GM19397 (cell line): Measurements from ENCODE around the gene KRTAP2-2.
"Not testable (repeated sequence)": the region's sequence is repeated elsewhere in the genome, so short reads cannot be mapped to it uniquely, and the experiment has no call there.

Experiments used
- ATAC-seq: cut with Tn5 transposase; IDR thresholded peaks from one replicate; pipeline ENCODE4 v1.9.1; 2021; ENCODE audit warnings: mild to moderate bottlenecking, moderate library complexity; ENCODE audit not compliant: unreplicated experiment

Gene KRTAP2-2

DNA sequence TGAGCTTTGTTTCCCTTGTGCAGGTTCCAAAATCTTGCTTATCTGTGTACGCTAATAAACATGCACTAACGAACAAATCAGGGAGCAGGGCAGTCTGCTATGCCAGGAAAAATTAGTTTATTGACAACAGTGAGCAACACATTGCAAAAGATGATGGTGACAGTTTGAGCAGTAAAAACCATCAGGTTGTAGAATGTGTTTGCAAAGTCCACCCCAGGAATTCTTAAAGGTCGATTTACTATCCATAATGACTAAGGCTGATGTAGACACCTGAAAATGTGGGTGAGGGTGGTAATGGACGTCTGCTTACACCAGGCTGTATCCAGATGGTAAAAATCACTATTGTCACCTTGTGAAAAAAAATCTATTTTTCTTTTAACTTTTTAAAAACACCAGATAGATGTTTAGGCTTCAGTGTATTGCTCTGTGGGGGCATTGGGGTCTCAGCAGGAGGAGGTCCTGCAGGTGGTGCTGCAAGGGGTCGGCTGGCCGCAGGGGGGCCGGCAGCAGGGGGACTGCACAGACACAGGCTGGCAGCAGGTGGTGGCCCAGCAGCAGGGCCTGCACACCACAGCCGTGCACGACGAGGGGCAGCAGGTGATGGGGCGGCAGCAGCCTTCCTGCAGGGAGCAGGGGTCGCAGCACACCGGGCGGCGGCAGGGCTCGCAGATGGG is 10.1 kb upstream of the KRTAP2-2 start:
- ATAC-seq, result not testable (repeated sequence)

DNA sequence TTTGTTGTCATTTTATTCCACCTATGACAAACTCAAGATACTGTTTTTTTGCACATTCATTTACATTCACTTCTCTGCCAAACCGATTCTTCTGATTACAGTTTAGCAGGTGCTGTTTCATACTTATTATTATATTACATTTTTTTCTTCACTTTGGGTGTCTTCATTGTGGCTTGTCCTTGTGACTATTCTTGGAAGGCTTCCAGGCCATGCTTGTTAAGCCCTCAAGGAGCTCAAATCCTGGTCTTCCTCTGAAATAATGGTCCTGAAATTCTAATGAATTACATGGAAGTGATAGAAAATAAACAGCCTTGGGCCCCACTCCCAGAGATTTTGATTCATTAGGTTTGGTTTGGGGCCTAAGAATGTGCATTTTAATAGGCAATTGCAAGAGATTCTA is 9.3 kb upstream of the KRTAP2-2 start:
- no peak for ATAC-seq

DNA sequence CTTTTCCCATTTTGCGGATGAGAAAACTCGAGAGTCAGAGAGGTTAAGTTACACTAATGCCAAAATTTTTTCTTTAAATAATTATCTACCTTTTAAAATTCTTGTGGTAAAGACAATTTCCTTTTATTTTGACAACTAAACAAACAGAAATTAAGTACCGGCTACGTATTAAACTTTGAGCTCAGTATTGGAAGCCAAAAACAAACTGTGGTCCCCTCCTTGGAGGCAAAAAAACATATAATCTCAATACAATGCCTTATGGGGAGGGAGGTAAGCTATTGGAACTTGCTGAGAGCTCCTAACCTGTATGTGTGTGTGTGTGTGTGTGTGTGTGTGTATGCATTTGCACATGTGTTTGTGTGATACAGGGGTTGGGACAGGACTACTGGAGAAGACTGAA is 8.4 kb upstream of the KRTAP2-2 start:
- no peak for ATAC-seq

DNA sequence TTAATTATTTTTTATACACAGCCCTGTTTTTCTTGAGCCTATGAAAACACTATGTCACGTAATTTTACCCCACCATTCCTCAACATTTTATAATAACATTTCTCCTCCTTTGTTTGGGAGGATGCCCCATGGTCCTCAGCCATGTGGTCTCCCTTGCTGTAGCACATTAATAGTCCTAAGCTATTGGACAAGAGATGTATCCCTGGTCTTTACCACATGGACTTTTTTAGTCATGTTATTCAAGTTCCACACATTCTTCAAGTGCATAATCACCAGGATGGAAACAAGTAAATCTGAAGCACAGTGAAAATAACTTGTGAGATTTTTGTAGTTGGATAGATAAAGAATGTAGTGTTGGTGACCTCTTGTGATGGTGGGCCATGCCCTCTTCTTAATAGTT is 6.9 kb upstream of the KRTAP2-2 start:
- ATAC-seq, result no peak

DNA sequence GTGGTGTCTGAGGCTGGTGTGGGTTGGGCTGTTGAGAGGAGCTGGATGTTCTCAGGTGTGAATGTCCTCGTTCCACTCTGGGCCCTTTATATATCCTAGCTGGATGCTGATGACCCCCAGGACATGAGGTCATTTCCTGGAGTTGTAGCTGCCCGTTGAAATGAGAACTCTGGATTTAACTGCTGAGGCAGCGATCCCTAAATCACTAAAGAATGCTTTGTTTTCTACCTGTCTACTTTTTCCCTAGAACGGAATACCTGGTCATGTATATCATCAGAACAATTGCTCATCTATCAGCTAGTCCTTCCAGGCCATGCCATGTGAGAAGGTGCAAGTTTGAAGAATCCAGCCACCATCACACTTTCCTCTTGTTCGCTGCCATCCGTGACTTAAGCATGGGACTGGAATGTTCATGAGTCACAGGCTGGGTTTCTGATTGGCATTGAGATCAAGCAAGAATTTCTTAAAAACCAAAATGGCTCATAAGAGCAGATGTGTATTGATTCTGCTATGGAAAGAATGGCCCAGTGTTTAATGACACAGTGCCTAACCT is 5.1 kb upstream of the KRTAP2-2 start, which contains the start of gene KRTAP2-3:
Gene KRTAP2-3 (minus strand): TSS at position 63 of the 553 bp plus-strand sequence. CDS start 64 bp downstream, outside the sequence.
- ATAC-seq, result no peak

DNA sequence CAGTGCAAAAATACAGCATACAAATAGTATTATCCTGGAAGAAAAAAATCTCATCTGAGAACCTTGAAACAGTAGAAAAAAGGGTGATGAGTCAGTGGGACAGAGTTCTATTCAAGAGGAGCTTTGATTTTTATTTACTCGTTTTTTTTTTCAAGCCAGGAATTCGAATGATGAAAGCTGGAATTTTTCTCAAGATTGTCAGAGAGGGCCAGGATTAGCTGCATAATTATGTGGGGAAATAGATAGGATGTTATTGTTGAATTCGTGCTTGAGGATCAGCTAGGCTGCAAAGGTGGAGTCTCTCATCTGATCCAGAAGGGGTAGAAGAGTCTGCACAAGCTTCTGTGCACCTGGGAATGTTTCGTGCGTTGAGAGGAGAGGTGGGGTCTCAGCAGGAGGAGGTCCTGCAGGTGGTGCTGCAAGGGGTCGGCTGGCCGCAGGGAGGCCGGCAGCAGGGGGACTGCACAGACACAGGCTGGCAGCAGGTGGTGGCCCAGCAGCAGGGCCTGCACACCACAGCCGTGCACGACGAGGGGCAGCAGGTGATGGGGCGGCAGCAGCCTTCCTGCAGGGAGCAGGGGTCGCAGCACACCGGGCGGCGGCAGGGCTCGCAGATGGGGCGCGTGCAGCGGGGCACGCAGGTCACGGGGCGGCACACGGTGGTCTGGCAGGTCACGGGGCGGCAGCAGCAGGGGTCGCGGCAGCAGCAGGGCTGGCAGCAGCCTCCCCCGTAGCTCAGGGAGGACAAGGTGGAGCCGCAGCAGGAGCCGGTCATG is 4.4 kb upstream of the KRTAP2-2 start:
- ATAC-seq, result not testable (repeated sequence)

DNA sequence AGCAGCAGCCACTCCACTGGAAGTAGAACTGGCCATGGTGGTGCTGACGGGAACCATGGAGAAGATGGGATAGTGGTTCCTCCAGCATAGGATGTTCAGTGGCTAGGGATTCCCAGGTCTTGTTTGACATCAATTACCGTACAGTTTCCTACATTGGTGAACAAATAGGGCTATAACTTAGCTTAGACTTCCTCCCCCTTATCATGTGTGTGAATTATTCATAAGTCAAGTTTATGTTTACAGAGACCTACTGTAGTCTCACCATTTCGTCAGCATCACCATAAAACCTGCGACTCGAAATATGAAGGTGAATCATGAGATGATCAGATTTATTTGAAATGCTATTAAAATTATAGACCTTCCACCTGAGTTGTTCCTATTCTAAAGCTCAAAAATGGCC is 3.7 kb upstream of the KRTAP2-2 start:
- no peak for ATAC-seq

DNA sequence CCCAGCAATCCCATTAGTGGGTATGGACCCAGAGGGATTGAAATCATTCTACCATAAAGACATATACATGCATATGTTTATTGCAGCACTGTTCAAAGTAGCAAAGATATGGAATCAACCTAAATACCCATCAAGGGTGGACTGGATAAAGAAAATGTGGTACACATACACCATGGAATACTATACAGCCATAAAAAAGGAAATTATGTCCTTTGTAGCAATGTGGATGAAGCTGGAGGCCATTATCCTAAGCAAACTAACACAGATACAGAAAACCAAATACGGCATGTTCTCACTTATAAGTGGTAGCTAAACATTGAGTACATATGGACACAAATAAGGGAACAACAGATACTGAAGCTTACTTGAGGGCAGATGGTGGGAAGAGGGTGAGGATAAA is 2.5 kb upstream of the KRTAP2-2 start:
- no peak for ATAC-seq

DNA sequence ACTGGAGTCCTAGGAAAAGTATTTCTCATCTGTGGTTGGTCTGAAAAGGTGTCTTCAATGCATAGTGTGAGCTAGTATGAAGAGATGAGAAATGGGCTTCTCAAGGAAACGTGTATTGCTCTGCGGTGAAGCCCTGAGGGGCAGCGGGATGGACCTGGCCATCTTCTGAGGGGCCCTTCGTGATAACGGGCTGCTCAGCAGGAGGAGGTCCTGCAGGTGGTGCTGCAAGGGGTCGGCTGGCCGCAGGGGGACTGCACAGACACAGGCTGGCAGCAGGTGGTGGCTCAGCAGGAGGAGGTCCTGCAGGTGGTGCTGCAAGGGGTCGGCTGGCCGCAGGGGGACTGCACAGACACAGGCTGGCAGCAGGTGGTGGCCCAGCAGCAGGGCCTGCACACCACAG is 474 bp downstream of the KRTAP2-2 start:
- ATAC-seq, result not testable (repeated sequence)

DNA sequence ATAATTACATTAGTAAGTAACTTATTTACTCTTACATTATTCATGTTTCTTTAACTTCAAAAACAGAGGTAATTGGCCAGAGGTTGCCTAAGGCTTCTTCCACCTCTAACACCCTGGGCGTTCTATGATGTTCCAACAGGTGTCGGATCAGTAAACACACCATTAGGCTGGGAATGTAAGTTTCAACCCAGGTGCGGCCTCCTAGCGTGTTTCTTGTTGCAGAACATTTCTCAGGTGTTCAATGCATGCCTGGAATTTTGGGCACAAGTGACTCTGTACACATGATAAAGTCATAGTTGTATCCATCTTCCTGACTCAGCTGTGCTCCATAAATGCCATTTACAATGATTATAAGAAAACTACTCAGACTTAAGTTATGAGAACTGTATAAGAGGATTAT is 1.0 kb downstream of the KRTAP2-2 start:
- no peak for ATAC-seq

DNA sequence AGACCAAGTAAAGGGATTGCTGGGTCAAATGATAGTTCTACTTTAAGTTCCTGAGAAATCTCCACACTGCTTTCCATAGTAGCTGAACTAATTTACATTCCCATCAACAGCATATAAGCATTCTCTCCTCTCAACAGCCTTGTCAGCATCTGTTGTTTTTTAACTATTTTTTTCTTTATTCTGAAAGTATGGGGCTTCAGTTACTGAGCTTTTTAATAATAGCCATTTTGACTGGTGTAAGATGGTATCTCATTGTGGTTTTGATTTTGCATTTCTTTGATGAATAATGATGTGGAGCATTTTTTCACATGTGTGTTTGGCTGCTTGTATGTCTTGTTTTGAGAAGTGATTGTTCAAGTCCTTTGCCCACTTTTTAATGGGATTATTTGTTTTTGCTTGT is 2.5 kb downstream of the KRTAP2-2 start:
- ATAC-seq, result no peak

DNA sequence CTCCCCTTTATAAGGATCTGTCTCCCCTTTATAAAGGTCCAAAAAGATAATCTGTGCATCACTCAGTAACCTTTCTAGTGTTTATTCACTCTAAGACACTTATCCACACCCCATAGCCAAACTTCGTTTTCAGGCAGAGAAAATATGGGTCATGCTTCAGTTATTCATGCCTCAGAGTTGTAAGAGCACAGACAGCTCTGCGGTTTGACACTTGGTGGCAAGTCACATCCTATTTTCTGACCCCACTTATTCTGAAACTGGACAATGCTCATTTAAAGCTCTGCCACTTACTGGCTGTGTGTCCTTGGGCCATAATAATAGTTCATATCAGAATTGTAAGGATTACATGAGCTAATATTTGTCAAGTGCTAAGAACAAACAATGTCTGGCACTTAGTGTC is 5.9 kb downstream of the KRTAP2-2 start:
- no peak for ATAC-seq

DNA sequence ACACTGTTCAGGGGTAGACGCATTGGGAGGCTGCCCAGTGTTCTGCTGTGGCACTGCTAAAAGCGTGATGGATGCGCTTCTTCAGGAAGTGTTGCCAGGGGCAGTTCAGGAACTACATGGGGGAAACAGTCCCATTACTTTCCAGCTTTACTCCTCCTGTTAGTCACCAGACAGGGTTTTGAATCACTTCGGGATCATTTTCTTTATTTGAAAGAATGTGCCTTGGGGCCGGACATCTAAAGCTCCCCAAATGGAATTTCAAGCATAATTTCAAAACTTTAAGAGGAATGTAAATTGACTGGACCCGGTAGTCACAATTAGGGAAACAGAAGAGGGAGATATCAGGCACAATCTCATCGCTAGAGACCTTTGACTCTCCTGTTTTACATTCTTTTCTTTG is 6.6 kb downstream of the KRTAP2-2 start:
- no peak for ATAC-seq

DNA sequence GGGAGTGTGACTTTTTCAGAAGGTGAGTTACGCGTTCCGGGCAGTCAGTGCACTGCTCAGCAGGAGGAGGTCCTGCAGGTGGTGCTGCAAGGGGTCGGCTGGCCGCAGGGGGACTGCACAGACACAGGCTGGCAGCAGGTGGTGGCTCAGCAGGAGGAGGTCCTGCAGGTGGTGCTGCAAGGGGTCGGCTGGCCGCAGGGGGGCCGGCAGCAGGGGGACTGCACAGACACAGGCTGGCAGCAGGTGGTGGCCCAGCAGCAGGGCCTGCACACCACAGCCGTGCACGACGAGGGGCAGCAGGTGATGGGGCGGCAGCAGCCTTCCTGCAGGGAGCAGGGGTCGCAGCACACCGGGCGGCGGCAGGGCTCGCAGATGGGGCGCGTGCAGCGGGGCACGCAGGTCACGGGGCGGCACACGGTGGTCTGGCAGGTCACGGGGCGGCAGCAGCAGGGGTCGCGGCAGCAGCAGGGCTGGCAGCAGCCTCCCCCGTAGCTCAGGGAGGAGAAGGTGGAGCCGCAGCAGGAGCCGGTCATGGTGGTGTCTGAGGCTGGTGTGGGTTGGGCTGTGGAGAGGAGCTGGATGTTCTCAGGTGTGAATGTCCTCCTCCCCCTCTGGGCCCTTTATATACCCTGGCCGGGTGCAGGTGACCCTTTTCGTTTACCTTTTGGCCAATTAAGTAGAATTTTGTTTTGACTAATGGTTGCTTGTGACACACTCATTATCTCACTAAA is 8.1 kb downstream of the KRTAP2-2 start, which contains the start of gene KRTAP2-1:
Gene KRTAP2-1 (minus strand): TSS at position 582 of the 731 bp plus-strand sequence. CDS start 49 bp downstream, at position 533.
- not testable (repeated sequence) for ATAC-seq

DNA sequence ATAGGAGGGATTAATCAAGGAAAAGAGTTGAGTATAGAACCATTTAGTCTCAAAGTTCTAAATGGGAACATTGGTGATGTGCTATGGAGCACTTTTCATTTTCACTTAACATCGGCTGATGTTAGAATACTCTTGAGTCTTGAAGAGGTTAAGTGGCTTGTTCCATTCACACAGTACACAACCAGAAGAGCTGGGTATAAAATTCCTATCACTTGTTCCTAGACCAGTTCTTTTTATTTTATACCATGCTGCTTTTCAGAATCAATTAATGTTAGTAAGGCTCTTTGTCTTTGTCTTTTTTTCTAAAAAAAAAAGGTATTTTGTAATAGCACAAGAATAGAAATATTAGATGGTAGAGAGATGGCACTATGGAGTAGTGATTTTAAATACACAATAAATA is 12.1 kb downstream of the KRTAP2-2 start:
- ATAC-seq, result no peak

DNA sequence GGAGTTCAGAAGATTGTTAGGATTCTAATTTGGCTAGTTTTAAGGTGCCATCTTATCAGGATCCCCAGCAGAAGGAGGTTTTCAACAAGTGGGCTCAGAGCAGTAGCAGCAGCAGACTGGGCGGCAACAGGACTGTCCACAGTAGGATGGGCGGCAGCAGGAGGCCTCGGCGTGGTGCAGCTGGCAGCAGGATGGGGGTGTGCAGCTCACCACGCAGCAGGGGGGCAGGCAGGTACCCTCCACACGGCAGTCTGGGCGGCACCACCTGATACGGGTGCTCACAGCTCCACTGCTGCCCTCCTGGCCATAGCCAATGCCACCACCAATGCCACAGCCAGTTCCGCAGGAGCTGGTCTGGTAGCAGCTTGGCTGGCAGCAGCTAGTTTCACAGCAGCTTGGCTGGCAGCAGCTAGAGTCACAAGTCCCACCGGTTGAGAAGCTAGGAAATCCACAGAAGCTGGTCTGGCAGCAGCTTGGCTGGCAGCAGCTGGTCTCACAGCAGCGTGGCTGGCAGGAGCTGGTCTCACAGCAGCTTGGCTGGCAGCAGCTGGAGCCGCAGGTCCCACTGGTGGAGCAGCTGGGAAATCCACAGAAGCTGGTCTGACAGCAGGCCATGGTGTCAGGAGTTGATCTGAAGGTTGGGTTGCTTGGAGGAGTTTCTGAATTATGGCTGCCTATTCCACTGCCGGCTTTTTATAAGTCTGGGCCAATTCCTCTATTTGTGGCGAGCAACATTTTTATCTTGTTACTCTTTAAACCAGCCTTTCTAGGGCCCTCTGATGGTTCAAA is 14.1 kb downstream of the KRTAP2-2 start, which contains the start of gene KRTAP1-1:
Gene KRTAP1-1 (minus strand): TSS at position 668 of the 789 bp plus-strand sequence. CDS start 53 bp downstream, at position 615.
- ATAC-seq, result not testable (repeated sequence)

DNA sequence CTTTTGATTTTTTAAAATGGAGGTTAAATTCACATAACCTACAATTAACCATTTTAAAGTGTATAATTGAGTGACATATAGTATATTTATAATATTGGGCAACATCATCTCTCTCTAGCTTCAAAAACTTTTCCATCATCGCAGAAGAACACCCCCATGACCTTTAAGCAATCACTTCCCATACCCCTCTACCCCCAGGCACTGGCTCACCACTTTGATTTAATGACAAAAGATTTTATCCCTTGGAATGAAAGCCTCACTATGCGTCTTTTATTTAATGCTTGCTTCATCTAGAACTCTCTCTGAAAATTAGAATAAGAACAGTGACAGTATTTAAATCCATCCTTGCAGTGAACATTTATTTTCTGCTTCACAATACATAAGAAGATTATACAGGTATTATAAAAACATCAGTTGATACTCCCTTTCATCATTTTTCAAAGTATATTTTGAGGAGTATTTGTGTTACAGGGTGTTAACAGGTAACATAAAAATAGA is 17.1 kb downstream of the KRTAP2-2 start:
- no peak for ATAC-seq

DNA sequence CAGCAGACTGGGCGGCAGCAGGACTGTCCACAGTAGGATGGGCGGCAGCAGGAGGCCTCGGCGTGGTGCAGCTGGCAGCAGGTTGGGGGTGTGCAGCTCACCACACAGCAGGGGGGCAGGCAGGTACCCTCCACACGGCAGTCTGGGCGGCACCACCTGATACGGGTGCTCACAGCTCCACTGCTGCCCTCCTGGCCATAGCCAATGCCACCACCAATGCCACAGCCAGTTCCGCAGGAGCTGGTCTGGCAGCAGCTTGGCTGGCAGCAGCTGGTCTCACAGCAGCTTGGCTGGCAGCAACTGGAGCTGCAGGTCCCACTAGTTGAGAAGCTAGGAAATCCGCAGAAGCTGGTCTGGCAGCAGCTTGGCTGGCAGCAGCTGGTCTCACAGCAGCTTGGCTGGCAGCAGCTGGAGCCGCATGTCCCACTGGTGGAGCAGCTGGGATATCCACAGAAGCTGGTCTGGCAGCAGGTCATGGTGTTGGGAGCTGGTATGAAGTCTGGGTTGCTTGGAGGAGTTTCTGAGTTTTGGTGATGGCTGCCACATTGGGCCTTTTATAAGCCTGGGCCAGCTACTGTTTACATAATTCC is 20.6 kb downstream of the KRTAP2-2 start, which contains the start of gene KRTAP1-3:
Gene KRTAP1-3 (minus strand): TSS at position 529 of the 590 bp plus-strand sequence. CDS start 53 bp downstream, at position 476.
- not testable (repeated sequence) for ATAC-seq

DNA sequence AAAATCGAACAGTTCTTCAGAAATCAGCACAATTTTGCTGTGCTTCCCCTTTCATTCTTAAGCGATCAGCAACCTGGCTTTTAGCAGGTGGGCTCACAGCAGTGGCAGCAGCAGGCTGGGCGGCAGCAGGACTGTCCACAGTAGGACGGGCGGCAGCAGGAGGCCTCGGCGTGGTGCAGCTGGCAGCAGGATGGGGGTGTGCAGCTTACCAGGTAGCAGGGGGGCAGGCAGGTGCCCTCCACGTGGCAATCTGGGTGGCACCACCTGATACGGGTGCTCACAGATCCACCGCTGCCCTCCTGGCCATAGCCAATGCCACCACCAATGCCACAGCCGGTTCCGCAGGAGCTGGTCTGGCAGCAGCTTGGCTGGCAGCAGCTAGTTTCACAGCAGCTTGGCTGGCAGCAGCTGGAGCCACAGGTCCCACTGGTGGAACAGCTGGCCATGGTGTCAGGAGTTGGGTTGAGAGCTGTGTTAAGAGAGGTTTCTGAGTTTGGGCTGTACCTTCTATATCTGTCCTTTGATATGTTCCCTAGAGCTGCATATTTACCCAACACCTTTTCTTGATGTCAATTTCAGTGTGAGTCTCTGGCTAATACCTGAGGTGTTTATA is 25.3 kb downstream of the KRTAP2-2 start, which contains the start of gene KRTAP1-4:
Gene KRTAP1-4 (minus strand): TSS at position 563 of the 613 bp plus-strand sequence. CDS start 117 bp downstream, at position 446.
- ATAC-seq, result no peak
